H9 (cell line): Measurements from ENCODE around the gene PACC1. TPM values are rescaled to one million over a fixed set of nuclear protein-coding genes. Genes with fewer than 3 reads are reported as not detected.

Experiments used
- DNase-seq: peaks from one replicate; pipeline ENCODE4 v3.0.0-alpha.2; 2017
- H2AFZ ChIP-seq: one replicate; pipeline ENCODE4 v1.6.1; 2013; ENCODE audit warnings: mild to moderate bottlenecking, low read length, control low read depth, moderate library complexity
- H2AK5ac ChIP-seq: 2 replicates; pipeline ENCODE4 v1.6.1; 2013; ENCODE audit warnings: low read length, control low read depth, mixed read lengths; ENCODE audit not compliant: insufficient read length
- H2BK120ac ChIP-seq: one replicate; pipeline ENCODE4 v1.6.1; 2013; ENCODE audit warnings: low read depth, mild to moderate bottlenecking, low read length, control low read depth, inconsistent platforms; ENCODE audit not compliant: poor library complexity, severe bottlenecking
- H2BK12ac ChIP-seq: 2 replicates; pipeline ENCODE4 v1.6.1; 2013; ENCODE audit warnings: low read length, control low read depth, mixed read lengths, low read depth; ENCODE audit not compliant: insufficient read length
- H2BK15ac ChIP-seq: 2 replicates; pipeline ENCODE4 v1.6.1; 2013; ENCODE audit warnings: low read depth, low read length, control low read depth
- H2BK20ac ChIP-seq: one replicate; pipeline ENCODE4 v1.6.1; 2013; ENCODE audit warnings: low read depth, mild to moderate bottlenecking, low read length, control low read depth, inconsistent platforms; ENCODE audit not compliant: poor library complexity, severe bottlenecking
- H2BK5ac ChIP-seq: 2 replicates; pipeline ENCODE4 v1.6.1; 2013; ENCODE audit warnings: low read length, control low read depth, mixed read lengths; ENCODE audit not compliant: insufficient read length
- H3K14ac ChIP-seq: 2 replicates; pipeline ENCODE4 v1.6.1; 2013; ENCODE audit warnings: low read length, control low read depth; ENCODE audit not compliant: insufficient read depth
- H3K18ac ChIP-seq: 2 replicates; pipeline ENCODE4 v1.6.1; 2013; ENCODE audit warnings: low read depth, mild to moderate bottlenecking, mixed read lengths, low read length, control low read depth; ENCODE audit not compliant: insufficient read length
- H3K23ac ChIP-seq: 2 replicates; pipeline ENCODE4 v1.6.1; 2013; ENCODE audit warnings: low read length, control low read depth, mixed read lengths, low read depth; ENCODE audit not compliant: insufficient read length
- H3K23me2 ChIP-seq: 2 replicates; pipeline ENCODE4 v1.6.1; 2013; ENCODE audit warnings: low read depth, mild to moderate bottlenecking, mixed read lengths, low read length, control low read depth; ENCODE audit not compliant: insufficient read length, poor library complexity, severe bottlenecking
- H3K27ac ChIP-seq: 2 replicates; pipeline ENCODE4 v1.5.1; 2013; ENCODE audit warnings: low read length, control low read depth, mixed read lengths, low read depth; ENCODE audit not compliant: insufficient read length
- H3K27me3 ChIP-seq: 2 replicates; pipeline ENCODE4 v1.6.1; 2013; ENCODE audit warnings: low read length, control low read depth, inconsistent platforms; ENCODE audit not compliant: insufficient read depth
- H3K4ac ChIP-seq: 2 replicates; pipeline ENCODE4 v1.6.1; 2013; ENCODE audit warnings: low read depth, mild to moderate bottlenecking, control low read depth, inconsistent platforms, low read length, moderate library complexity
- H3K4me1 ChIP-seq: 2 replicates; pipeline ENCODE4 v1.6.1; 2013; ENCODE audit warnings: low read length, control low read depth, inconsistent platforms; ENCODE audit not compliant: insufficient read depth
- H3K4me2 ChIP-seq: 2 replicates; pipeline ENCODE4 v1.6.1; 2013; ENCODE audit warnings: low read length, control low read depth, mixed read lengths; ENCODE audit not compliant: insufficient read length, insufficient read depth
- H3K56ac ChIP-seq: 2 replicates; pipeline ENCODE4 v1.6.1; 2013; ENCODE audit warnings: low read depth, mild to moderate bottlenecking, mixed read lengths, low read length, control low read depth; ENCODE audit not compliant: insufficient read length
- H3K79me1 ChIP-seq: 2 replicates; pipeline ENCODE4 v1.6.1; 2013; ENCODE audit warnings: low read depth, mild to moderate bottlenecking, moderate library complexity, low read length, control low read depth, inconsistent platforms; ENCODE audit not compliant: insufficient read depth, poor library complexity, severe bottlenecking
- H3K79me2 ChIP-seq: 2 replicates; pipeline ENCODE4 v1.6.1; 2013; ENCODE audit warnings: low read length, control low read depth, inconsistent platforms; ENCODE audit not compliant: insufficient read depth
- H3K9ac ChIP-seq: 2 replicates; pipeline ENCODE4 v1.6.1; 2013; ENCODE audit warnings: low read length, control low read depth, mixed read lengths; ENCODE audit not compliant: insufficient read length; ENCODE audit errors: extremely low read depth
- H3K9me3 ChIP-seq: one replicate; pipeline ENCODE4 v1.6.1; 2013; ENCODE audit warnings: low read depth, low read length, inconsistent platforms; ENCODE audit not compliant: control insufficient read depth
- H3T11ph ChIP-seq: one replicate; pipeline ENCODE4 v1.6.1; 2013; ENCODE audit warnings: mild to moderate bottlenecking, low read length, control low read depth, inconsistent platforms
- H4K20me1 ChIP-seq: one replicate; pipeline ENCODE4 v1.6.1; 2013; ENCODE audit not compliant: control insufficient read depth, insufficient read length, insufficient read depth
- H4K5ac ChIP-seq: 2 replicates; pipeline ENCODE4 v1.6.1; 2013; ENCODE audit warnings: low read depth, mild to moderate bottlenecking, mixed read lengths, low read length, control low read depth; ENCODE audit not compliant: insufficient read length
- H4K8ac ChIP-seq: replicated peaks from 2 replicates; pipeline ENCODE4 v1.6.1; 2013; ENCODE audit warnings: low read length, control low read depth, mixed read lengths, low read depth; ENCODE audit not compliant: insufficient read length
- H4K91ac ChIP-seq: 2 replicates; pipeline ENCODE4 v1.6.1; 2013; ENCODE audit warnings: low read depth, mild to moderate bottlenecking, moderate library complexity, mixed read lengths, low read length, control low read depth; ENCODE audit not compliant: insufficient read length
- H3K27ac Mint-ChIP-seq, 3 experiments: 2 replicates in 2 of 3; 3 replicates in 1 of 3; pipeline ENCODE4 v1.8.0; 2020 to 2021; ENCODE audit warnings: mixed read lengths in 3 of 3, mild to moderate bottlenecking in 1 of 3, moderate library complexity in 1 of 3
- H3K27me3 Mint-ChIP-seq: 2 replicates; pipeline ENCODE4 v1.8.0; 2021; ENCODE audit warnings: low read depth, mild to moderate bottlenecking, moderate library complexity, mixed read lengths
- H3K36me3 Mint-ChIP-seq, 3 experiments: 2 replicates in 2 of 3; 3 replicates in 1 of 3; pipeline ENCODE4 v1.8.0; 2020 to 2021; ENCODE audit warnings: low read depth in 3 of 3, mixed read lengths in 3 of 3; ENCODE audit not compliant: insufficient read depth in 1 of 3
- H3K4me1 Mint-ChIP-seq, 2 experiments: 2 replicates each; pipeline ENCODE4 v1.8.0; 2020; ENCODE audit warnings: mixed read lengths in 2 of 2
- H3K4me3 Mint-ChIP-seq, 2 experiments: 2 replicates in 1 of 2; 3 replicates in 1 of 2; pipeline ENCODE4 v1.8.0; 2020 to 2021; ENCODE audit warnings: mild to moderate bottlenecking in 2 of 2, mixed read lengths in 2 of 2, moderate library complexity in 1 of 2
- H3K9me3 Mint-ChIP-seq, 2 experiments: 2 replicates in 1 of 2; 3 replicates in 1 of 2; pipeline ENCODE4 v1.8.0; 2020; ENCODE audit warnings: mild to moderate bottlenecking in 2 of 2, mixed read lengths in 2 of 2, moderate library complexity in 1 of 2
- CTCF ChIP-seq: fragments of 200-600 bp; sonication (generic); conservative IDR thresholded peaks from 3 replicates; pipeline ENCODE4 v1.8.0; 2021; ENCODE audit warnings: antibody characterized with exemption, mild to moderate bottlenecking
- WGBS: extraction: QIAGEN DNeasy Blood & Tissue Kit; methylation state at CpG from one replicate; pipeline ENCODE4 v1.1.7; 2013; ENCODE audit warnings: missing lambda C conversion rate, low lambda C conversion rate, mixed read lengths; ENCODE audit not compliant: insufficient read length; ENCODE audit errors: extremely low coverage; 5-methylcytosine and 5-hydroxymethylcytosine counted together
- total RNA-seq: library from RNA; stranded (reverse); gene quantifications from 2 replicates; pipeline ENCODE4 v1.2.1, GENCODE V29; 2021

PACC1 gene
- total RNA-seq, 1 experiment from 2014 or later: 10.9 TPM

GRCh38 chr1:212329105-212329504 is 85.6 kb downstream of the PACC1 start:
- H2BK15ac ChIP-seq: no peak overlapping the region
- H3T11ph ChIP-seq: no peak overlapping the region
- no peaks in the 10 kb centered on the region for H3K9me3 ChIP-seq
- no peak for DNase-seq
- Mint-ChIP-seq H3K4me3 (no peak overlapping the region), H3K9me3 (no peaks in the 10 kb centered on the region), H3K27me3 (no peaks in the 10 kb centered on the region), H3K4me1 (no peaks in the 10 kb centered on the region), H3K27ac (no peak overlapping the region), H3K36me3 (peaks cover 7 to 12% (median 10%) of the 10 kb centered on the region in 3 experiments; a peak in 6 of 7 replicates)
- no peak overlapping the region for H3K14ac ChIP-seq
- H2BK5ac ChIP-seq: no peak overlapping the region
- WGBS: no CpG with 5 or more reads among the region's 2 CpGs
- H4K5ac ChIP-seq: no peak overlapping the region
- H2BK12ac ChIP-seq: no peak overlapping the region
- H3K4ac ChIP-seq: no peak overlapping the region
- no peak overlapping the region for H4K8ac ChIP-seq
- H3K4me2 ChIP-seq: no peak overlapping the region
- H3K4me1 ChIP-seq: no peaks in the 10 kb centered on the region
- no peaks in the 10 kb centered on the region for H3K79me1 ChIP-seq
- no peak overlapping the region for H2AK5ac ChIP-seq
- no peaks in the 10 kb centered on the region for H3K27me3 ChIP-seq
- H2BK120ac ChIP-seq: no peak overlapping the region
- H2AFZ ChIP-seq: no peak overlapping the region
- H3K9ac ChIP-seq: no peak overlapping the region
- H3K27ac ChIP-seq: no peak overlapping the region
- no peak overlapping the region for H3K56ac ChIP-seq
- no peak overlapping the region for H2BK20ac ChIP-seq
- no peak overlapping the region for H3K18ac ChIP-seq
- no peak overlapping the region for H3K23ac ChIP-seq
- H3K79me2 ChIP-seq: no peaks in the 10 kb centered on the region
- H4K20me1 ChIP-seq: no peaks in the 10 kb centered on the region
- no peak for TF ChIP-seq CTCF
- no peaks in the 10 kb centered on the region for H3K23me2 ChIP-seq
- no peak overlapping the region for H4K91ac ChIP-seq
